Sciatic nerve (tissue), 2 donors: Measurements from ENCODE around the gene TLE4. TPM values are rescaled to one million over a fixed set of nuclear protein-coding genes. Genes with fewer than 3 reads are reported as not detected.

Source experiments
- ATAC-seq: fragments of 200-7000 bp; cut with Tn5 transposase; one replicate; pipeline ENCODE4 v1.9.1; 2020; ENCODE audit warnings: mild to moderate bottlenecking, moderate library complexity
- DNase-seq: peaks from one replicate; pipeline ENCODE4 v3.0.0-alpha.2; 2020; ENCODE audit warnings: low spot score
- intact Hi-C: fragments of 100-400 bp; cut with DNase I; formaldehyde crosslinking; loops from one replicate; pipeline ENCODE4 v1.14.2; 2022
- total RNA-seq: library from RNA; stranded (reverse); fragmentation: NEBNext Ultra II Directional; extraction: Animal tissue kit (Norgen Biotek cat#: 25700); gene quantifications from one replicate; pipeline ENCODE4 v1.2.1, GENCODE V29; 2021
- donor health status: DM: no; HTN: no; CAD: no.
- donor health status: DM: no; HTN: no; CAD: no.

The TLE4 gene
- total RNA-seq, 1 donor from 2014 or later = 36.2 TPM

DNA sequence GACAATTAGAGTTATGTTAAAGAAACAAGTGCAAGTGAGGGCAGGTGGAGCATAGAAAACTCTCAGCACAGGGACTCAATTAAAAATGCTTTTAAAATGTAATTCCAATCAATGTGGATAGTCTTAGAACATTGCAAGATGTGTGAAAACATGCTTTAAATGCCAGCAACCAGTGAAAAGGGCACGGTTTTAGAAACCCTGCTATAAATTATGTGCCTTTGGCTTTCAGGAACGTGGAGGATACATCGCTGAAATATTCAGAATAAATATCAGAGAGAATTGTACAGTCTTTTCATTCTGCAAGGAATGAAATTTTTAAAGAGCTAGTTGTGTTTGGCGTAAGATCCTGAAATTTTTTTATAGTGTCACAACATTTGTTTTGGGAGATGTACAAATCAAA, 101.1 kb downstream of the TLE4 start:
- no peak for DNase-seq
- intact Hi-C loops = no loop called here
- ATAC-seq = no peak

DNA sequence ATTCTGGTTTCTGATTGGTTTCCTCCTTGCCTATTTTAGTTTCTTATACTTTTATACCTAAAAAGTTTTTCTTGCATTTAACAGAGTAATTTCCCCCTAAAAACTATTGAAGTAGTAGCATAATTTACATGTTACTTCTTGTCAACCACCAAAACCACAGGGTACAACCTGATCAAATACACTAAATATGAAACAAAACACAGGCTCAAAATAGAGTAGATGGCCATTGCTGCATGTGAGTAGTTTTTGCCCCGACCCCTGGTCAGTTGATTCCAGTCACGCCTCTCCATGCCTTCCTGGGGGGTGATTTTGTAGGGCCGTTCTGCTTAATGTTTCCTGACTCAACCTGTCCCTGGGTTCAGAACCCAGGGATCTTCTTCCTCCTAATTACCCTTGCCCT, 101.8 kb downstream of the TLE4 start:
- intact Hi-C loops = no loop called here
- DNase-seq (no peak), ATAC-seq (no peak)

DNA sequence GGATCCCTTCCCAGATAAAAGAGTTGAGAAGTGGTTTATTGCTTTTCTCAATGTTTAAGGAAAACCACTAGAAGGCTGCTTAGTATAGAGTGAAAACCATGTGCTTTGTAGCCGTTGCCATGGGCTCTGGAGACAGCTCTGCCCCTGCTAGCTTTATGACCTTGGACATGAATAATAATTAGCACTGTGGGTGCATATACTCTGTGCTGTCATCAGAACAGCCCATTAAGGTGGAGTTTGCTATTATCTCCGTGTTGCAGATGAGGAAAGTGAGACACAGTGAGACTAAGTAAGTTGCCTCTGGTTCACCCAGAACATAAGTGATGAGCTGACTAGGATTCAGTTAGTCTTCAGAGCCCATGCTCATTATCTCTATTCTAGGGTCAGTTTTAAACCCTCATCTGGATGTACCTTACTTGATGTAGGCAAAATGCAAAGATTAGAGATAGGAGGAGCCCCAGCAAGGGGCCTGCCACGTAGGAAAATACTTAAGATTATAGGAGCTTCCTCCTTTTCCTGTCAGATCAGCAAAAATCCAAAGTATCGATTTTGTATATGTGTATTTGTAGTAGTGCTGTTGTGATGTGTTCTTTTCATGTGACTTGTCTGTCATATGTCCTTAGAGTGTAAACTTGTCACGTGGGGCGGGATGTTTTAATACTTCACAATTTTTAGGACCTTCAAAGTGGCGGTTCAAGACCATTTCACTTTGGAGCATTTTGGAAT, 102.5 kb downstream of the TLE4 start:
- no peak for DNase-seq
- intact Hi-C loops = no loop called here
- ATAC-seq = no peak

DNA sequence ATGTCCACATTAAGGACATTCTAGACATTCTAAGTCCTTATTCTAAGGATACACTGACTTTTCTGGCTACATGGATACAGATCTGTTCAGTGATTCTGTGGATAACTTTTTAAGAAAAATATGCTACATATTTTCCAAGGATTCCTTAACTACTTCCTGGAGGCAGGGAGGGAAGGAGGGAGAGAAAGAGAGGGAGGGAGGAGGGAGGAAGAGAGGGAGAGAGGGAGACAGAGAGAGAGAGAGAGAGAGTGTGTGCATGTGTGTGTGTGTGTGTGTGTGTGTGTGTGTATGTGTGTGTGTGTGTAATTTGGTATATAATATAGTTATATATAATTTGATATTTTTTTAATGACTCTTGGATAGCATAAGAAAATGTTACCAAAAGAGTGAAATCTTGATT, 109.8 kb downstream of the TLE4 start:
- no peak for ATAC-seq
- no peak for DNase-seq
- intact Hi-C loops = no loop called here

DNA sequence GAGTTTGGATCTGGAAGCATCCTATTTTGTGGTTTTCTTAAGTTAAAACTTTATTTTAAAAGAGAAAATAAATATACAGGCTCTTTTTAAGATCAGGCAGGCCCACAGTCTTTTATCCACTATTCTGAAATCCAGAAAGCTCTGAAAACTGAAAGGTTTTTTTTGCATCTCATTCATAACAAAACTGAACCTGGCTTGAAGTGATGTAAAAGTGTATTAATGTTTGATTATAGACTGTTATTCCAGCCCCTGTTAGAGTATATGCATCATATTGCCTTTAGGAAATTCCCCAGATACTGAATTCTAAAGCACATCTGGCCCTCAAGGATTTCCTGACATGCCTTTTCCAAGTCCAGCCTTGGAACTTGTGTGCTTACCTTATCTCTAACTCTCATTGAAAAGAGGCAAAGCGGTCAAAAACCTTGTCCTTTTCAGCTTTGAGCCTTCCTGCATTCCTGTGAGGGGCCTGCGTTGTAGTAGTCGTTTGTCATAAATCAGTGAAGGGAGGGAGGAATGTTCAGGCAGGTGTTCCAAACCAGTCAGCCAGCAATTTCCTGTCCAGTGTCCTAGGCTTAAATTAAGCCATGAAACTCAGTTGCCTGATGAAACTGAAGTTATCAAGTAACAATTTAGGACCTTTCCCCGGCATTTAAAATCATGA, 110.4 kb downstream of the TLE4 start:
- no peak for DNase-seq
- no peak for ATAC-seq
- intact Hi-C loops = no loop called here

DNA sequence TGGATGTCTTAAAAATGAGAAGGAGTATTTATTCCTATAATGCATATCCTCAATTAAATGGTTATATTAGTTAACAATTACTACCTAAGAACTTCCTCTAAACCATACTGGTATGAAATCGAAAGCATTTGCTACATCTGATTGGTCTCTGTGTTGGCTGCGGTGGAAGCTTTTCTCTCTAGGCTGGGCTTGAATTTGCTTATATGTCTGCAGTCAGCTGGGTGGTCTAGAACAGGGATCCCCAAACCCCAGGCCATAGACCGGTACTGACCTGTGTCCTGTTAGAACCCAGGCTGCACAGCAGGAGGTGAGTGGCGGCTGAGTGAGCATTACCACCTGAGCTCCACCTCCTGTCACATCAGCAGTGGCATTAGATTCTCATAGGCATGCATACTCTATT, 112.3 kb downstream of the TLE4 start:
- intact Hi-C loops = no loop called here
- DNase-seq = no peak
- no peak for ATAC-seq

DNA sequence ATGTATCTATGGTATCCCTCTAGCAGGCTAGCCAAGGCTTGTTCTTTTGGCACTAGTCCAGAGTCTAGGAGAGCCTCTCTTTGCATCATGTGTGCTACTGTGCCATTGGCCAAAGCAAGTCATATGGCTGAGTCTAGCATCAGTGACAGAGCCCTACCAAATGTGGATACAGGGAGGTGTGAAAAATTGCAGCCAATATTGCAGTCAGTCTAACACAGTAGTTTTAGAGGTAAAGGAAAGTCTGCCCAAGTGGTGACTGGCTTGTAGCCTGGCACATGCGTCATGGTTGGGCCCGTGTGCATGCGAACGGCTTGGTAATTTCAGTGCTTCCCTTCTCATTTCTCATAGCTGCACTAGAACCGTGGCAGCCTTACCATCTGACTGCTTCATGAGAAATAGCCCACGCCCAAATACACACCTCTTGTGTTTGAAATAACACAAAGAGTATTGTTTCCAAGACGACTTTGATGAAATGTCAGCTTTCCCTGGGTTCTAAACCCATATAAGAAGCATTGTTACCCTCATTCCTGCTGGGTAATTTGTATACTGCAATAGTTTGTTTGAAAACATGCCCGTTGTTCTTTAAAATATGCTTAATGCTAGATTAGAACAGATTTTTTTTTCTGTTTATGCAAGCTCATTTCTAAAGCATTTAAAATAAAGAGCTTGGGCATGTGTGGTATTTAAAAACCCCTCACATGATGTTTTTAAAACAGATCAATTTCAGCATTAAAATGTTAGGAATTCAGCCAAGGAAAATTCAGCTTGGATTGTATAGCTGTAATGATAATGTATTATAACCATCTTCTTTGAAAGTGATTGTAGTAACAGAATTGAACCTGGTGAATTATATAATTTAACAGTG, 113.2 kb downstream of the TLE4 start:
- peak; percentile 20 for ATAC-seq
- no peak for DNase-seq
- intact Hi-C loops = no loop called here

DNA sequence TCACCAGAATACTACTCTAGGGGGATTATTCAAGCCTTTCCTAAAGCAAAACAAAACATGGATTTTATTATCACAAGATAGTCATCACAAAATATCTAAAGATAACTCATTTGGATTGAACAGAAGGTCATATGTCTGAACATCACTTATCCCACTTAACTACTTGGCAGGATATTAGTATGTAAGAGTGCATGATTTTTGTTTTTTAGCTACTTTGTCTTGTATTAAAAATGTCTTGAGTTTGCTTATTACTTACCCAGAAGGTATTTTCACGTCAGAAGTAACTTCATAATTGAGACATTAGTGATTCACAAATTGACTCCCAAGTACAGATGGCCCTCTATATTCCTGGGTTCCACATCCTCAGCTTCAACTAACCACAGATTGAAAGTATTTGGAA, 113.8 kb downstream of the TLE4 start:
- ATAC-seq = no peak
- intact Hi-C loops = no loop called here

DNA sequence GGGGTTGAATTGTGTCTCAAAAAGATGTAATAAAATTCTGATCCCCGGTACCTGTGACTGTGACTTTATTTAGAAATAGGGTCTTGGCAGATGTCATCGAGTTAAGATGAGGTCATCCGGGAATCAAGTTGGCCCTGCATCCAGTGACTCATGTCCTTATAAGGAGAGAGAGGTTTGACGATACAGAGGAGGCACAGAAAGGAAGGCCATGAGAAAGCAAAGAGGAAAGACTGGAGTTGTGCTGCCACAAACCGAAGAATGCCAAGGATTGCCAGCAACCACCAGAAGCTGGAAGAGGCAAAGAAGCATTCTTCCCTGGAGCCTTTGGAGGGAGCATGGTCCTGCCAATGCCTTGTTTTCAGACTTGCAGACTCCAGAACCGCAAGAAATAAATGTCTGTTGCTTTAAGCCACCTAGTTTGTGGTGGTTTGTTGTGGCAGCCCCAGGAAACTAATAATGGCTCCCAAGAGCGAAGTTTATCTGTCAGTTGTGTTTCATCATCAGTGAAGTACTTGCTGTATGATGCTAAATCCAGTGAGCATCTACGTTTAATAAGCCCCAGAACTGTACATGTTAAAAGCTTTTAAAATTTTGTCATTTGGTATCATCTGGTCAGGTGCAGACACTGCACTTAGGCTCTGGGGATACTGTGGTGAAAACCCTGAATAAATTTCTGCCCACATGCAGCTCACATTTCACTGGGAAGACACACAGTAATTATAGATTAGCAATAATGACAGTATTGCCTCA, 114.8 kb downstream of the TLE4 start:
- DNase-seq = no peak
- peak; percentile 38 for ATAC-seq
- intact Hi-C loops = no loop called here

More for the DNA sequence above, 113.8 kb downstream of the TLE4 start:
- DNase-seq = no peak

DNA sequence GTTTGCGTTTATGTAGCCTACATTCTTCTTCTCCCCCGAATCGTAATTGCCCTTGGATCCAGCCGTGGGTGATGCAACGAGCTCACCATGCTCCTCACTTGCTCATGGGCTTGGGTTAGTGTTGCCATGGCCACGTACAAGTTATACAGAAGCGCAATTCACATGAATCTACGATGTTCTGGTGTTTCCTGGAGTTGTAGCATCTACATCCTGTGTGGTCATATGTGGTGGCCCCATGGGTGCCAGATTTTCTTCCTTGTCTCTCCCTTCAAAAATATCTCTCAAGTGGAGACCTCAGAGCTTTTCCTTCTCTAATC, 115.3 kb downstream of the TLE4 start:
- ATAC-seq (no peak), DNase-seq (no peak)
- intact Hi-C loops = no loop called here

DNA sequence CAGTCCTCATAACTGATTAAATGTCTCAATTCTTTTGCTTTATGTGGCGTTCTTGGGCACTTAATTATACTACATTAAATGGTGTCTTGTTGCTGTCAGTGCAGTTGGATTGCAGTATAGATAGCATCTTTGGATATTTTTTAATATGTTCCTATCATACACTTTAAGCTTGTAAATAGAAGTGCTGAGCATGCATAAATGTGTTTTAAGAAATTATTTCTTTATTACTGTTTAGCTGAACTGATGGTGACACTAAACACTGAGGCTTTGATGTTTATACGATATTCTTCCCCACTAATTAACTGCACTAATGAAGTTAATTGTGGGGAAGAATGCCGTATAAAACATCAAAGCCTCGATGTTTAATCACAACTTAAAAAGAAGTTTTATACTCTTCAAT, 116.6 kb downstream of the TLE4 start:
- intact Hi-C loops = no loop called here
- no peak for ATAC-seq

DNA sequence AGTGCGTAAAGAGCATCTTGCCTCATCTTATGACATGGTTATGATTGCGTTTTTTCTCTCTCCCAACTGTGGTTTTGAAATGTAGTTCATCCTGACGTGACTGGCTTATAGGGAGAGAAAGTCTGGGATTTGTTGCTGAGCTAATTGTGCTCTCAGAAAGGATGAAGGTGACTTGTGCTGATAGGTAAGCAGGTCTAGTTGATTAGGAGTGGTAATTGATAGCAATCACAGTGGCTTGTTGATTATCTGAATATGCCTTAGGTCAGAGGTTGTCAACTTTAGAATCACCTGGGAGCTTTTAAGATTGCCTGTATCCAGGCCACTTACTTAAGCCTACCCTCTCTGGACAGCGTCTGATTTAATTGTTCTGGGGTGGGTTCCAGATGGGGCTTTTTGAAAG, 117.8 kb downstream of the TLE4 start:
- intact Hi-C loops = no loop called here

More for the DNA sequence above, 116.6 kb downstream of the TLE4 start:
- DNase-seq = no peak

DNA sequence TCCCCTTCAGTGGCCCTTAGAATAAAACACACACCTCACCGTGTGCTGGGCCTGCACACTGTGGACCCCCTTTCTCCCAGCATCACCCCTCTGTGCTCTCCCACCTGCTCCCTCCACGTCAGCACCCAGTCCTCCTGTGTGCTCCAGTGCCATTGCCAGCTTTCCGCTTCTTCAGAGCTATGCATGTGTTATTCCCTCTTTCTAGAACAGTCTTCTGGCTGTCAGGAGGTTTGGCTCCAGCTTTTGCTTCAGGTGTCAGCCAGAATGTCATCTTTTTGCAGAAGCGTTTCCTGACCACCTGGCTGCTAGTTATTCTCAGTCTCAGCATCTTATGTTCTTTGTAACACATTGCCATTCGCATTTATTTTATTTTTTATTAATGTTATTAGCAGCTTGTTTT, 119.7 kb downstream of the TLE4 start:
- DNase-seq (no peak), ATAC-seq (no peak)
- intact Hi-C loops = no loop called here

More for the DNA sequence above, 117.8 kb downstream of the TLE4 start:
- no peak for ATAC-seq
- DNase-seq = no peak

DNA sequence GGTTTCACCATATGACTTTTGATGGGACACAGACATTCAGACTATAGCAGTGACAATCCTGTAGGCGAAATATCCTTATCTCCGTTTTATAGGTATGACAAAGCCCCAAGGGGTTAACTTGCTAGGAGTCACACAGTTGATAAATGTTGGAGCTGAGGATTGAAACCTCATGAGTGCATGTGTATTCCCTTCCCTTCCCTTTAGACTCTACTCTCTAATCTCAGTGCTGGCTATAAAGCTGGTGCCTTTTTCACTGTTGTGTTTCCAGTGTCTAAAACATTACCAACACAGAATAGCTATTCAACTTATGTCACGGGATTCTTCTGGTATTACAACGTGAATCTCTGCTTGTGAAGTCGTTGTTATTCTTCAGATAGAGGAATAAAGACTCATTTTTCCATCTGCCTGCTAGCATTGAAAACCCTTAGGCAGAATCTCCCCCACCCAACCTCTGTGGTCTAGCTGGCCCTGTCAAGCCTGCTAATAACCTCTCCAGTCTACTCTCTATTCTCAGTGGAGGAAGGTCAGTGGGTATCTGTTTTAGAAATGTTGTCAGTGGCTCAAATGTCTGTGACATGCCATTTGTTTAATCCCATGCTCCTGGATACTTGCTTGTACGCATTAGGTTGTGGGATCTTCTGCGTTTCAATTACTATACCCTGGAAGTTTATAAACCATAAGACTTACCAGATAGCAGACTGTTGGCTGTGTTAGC, 121.2 kb downstream of the TLE4 start:
- ATAC-seq (no peak), DNase-seq (no peak)
- intact Hi-C loops = no loop called here

DNA sequence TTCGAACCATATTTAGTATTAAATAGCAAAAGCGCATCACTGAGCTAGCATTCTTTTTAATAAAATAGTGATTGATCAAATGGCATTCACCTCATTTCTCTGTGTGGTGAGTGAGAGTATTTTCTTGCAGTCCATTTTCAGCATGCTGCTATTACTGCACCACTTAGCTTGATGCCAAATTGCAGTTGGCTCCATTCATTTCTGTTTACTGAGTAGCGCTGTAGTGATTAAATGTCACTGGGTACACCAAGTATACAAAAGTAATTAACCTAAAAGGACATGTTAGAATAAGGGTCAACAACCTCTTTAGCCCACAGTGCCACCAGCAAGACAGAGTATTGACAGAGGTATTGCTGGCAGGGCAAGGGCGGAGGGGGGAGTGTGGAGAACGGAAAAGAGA, 122.0 kb downstream of the TLE4 start:
- ATAC-seq (no peak), DNase-seq (no peak)
- intact Hi-C loops = no loop called here

DNA sequence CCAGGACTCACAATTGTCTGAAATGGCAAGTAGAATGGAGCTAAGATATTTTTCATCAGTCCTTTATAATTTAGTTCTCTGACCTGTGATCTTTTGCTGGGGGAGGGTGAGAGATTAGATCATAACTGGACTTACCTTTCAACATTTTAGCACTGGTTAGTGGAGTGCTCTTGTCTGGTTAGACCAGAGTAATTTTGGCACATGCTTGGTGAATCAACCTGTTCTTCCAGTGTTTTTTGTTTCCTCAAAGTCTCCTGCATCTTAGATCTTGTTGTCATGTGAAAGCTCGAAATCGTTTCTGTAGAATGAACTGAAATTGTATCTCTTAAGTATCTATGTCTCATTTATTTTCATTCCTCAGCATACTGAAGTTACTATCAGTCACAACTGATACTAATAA, 122.4 kb downstream of the TLE4 start:
- no peak for ATAC-seq
- DNase-seq = no peak
- intact Hi-C loops = no loop called here

DNA sequence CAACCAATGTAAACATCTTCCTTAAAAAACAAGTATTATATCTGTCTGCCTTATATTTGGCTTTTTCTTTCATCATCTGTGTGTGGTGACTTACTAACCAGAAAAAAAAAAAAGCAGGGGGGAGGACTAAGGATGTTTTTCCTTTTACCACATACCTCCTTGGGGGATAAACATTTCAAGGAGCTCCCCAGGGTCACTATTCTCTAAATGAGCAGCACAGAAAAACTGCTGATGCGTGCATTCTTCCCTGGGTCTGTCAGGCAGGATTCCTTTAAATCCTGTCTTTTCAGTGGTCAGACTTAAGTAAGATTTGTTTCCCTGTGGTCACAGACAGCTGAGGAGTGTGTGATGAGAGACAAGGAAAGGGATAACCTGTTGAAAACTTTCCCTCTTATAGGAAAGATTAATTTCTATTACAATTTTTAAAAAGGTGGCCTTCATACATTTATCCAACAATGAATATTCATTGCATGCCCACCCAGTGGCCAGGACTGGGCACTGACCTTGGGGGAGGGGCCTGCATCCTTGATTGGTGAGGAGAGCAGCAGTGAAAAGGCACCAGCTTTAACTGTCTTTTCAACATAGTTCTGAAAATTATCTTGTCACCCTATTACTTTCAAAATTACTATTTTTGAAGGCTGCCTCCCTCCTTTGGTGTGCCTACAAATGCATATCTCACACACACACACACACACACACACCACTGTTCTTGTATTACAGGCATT, 123.1 kb downstream of the TLE4 start:
- DNase-seq (no peak), ATAC-seq (no peak)
- intact Hi-C loops = no loop called here

DNA sequence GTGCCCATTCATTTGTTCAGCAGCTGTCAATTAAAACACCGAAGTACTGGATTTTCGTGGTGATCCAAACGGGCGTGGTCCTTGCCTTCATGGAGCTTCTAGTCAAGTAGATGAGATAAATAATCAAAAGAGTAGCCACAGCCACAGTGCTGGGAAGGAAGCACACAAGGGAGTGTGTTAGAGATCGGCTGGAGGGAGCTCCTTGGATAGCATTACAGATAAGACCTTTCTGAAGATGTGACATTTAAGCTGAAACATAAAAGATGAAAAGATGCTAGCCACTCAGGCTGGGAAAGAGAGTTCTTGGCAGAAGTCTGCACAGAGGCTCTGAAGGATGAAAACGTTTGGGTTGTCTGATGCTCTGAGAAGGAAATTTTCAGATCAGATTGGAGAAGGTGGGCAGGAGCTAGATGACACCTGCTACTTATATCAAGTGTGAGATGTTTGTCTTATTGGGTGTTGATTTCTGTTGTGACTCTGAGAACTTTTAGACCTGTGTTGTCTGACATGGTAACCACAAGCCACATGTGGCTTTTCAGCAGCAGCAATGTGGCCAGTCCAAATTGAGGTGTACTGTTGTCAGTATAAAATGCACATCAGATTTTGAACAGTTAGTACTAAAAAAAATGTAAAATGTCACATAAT, 123.9 kb downstream of the TLE4 start:
- DNase-seq = no peak
- intact Hi-C loops = no loop called here

More for the DNA sequence above, 123.9 kb downstream of the TLE4 start:
- ATAC-seq = no peak
